Keratinocyte (primary cell): ENCODE data around the gene ZNF765. TPM values are rescaled to one million over a fixed set of nuclear protein-coding genes. Genes with fewer than 3 reads are reported as not detected.

ENCODE experiments used
- DNase-seq: peaks from one replicate; pipeline ENCODE4 v3.0.0-alpha.2; 2011; ENCODE audit warnings: low read depth, missing footprints, low spot score
- FAIRE-seq: peaks from 2 replicates; lab custom pipeline; 2011; peaks lifted over from hg19 to GRCh38; lab: Jason Lieb, UNC
- H2AFZ ChIP-seq: 2 replicates; pipeline ENCODE4 v1.6.0; 2012; ENCODE audit warnings: low read length, control low read depth, inconsistent platforms; ENCODE audit not compliant: control insufficient read depth
- H3K27ac ChIP-seq: 2 replicates; pipeline ENCODE4 v1.5.1; 2011; ENCODE audit warnings: low read length; ENCODE audit not compliant: control insufficient read depth, insufficient read depth
- H3K27me3 ChIP-seq: 3 replicates; pipeline ENCODE4 v1.6.0; 2011; ENCODE audit warnings: low read length; ENCODE audit not compliant: control insufficient read depth, insufficient read depth; ENCODE audit errors: extremely low read depth
- H3K36me3 ChIP-seq, 2 experiments: 2 replicates in 1 of 2; 3 replicates in 1 of 2; pipeline ENCODE4 v1.5.1; 2011; ENCODE audit warnings: low read length in 2 of 2, mild to moderate bottlenecking in 1 of 2; ENCODE audit not compliant: control insufficient read depth in 2 of 2, insufficient read depth in 2 of 2; ENCODE audit errors: extremely low read depth in 1 of 2
- H3K4me1 ChIP-seq: 3 replicates; pipeline ENCODE4 v1.5.1; 2011; ENCODE audit warnings: low read length; ENCODE audit not compliant: control insufficient read depth, insufficient read depth; ENCODE audit errors: extremely low read depth
- H3K4me2 ChIP-seq: 3 replicates; pipeline ENCODE4 v1.6.0; 2011; ENCODE audit warnings: low read depth, low read length; ENCODE audit not compliant: control insufficient read depth, insufficient read depth; ENCODE audit errors: extremely low read depth
- H3K4me3 ChIP-seq, 3 experiments: fragments of 200-600 bp in 1 of 3; sonication (generic) in 1 of 3; 2 replicates in 2 of 3; 3 replicates in 1 of 3; pipeline ENCODE4 v1.5.1; 2011 to 2016; ENCODE audit warnings: low read length in 3 of 3, mild to moderate bottlenecking in 3 of 3, control low read depth in 2 of 3, inconsistent platforms in 1 of 3, low read depth in 1 of 3, mixed read lengths in 1 of 3, mixed run types in 1 of 3, moderate library complexity in 1 of 3; ENCODE audit not compliant: control insufficient read depth in 2 of 3, insufficient read depth in 2 of 3; ENCODE audit errors: extremely low read depth in 1 of 3
- H3K79me2 ChIP-seq: 2 replicates; pipeline ENCODE4 v1.6.0; 2012; ENCODE audit warnings: low read length; ENCODE audit not compliant: control insufficient read depth, insufficient read depth
- H3K9ac ChIP-seq: 3 replicates; pipeline ENCODE4 v1.6.0; 2011; ENCODE audit warnings: low read length; ENCODE audit not compliant: control insufficient read depth, insufficient read depth; ENCODE audit errors: extremely low read depth
- H3K9me1 ChIP-seq: 3 replicates; pipeline ENCODE4 v1.6.0; 2011; ENCODE audit warnings: low read length; ENCODE audit not compliant: control insufficient read depth, insufficient read depth; ENCODE audit errors: extremely low read depth
- H3K9me3 ChIP-seq: 2 replicates; pipeline ENCODE4 v1.5.1; 2012; ENCODE audit warnings: low read depth, low read length; ENCODE audit not compliant: control insufficient read depth
- H4K20me1 ChIP-seq: 3 replicates; pipeline ENCODE4 v1.6.0; 2011; ENCODE audit warnings: low read length; ENCODE audit not compliant: control insufficient read depth, insufficient read depth; ENCODE audit errors: extremely low read depth
- EZH2 ChIP-seq: IDR thresholded peaks from one replicate; pipeline ENCODE4 v1.6.1; 2012; ENCODE audit warnings: inconsistent platforms, mild to moderate bottlenecking, low read length, moderate library complexity
- dilution Hi-C: fragments of 300-500 bp; cut with MboI; formaldehyde crosslinking; loops from one replicate; pipeline ENCODE4 v1.7.0; 2020; ENCODE audit warnings: low sequenced_read_pairs; ENCODE audit not compliant: extremely low pct_ligation_motif_present
- polyA plus RNA-seq, 5 experiments: library from polyadenylated mRNA; depleted of rRNA in 3 of 5; stranded (reverse) in 3 of 5; stranded (forward) in 1 of 5; unstranded in 1 of 5; fragments of >200 nt; gene quantifications; 1 replicate in 1 of 5; 2 replicates in 3 of 5; 3 replicates in 1 of 5; pipeline versions ENCODE4 v1.2.1 to v1.2.3, GENCODE V29; 2011 to 2012; ENCODE audit warnings: missing spikeins in 2 of 5, low read depth in 1 of 5, low replicate concordance in 1 of 5
- TF ChIP-seq, protein P1 (sequence below), 3 experiments: IDR thresholded peaks in 1 of 3; conservative IDR thresholded peaks in 1 of 3; optimal IDR thresholded peaks in 1 of 3; 2 replicates in 2 of 3; 3 replicates in 1 of 3; pipeline versions ENCODE3 to v1.5.1; 2011; ENCODE audit warnings: low read length in 3 of 3, mild to moderate bottlenecking in 3 of 3, moderate library complexity in 2 of 3, control low read depth in 1 of 3, inconsistent platforms in 1 of 3; ENCODE audit not compliant: insufficient read depth in 2 of 3; ENCODE audit errors: extremely low read depth in 1 of 3

The ZNF765 gene
- polyA plus RNA-seq, 1 donor (not counting 4 experiments of a cell fraction or from before 2014, with no cell fraction given) = 5.2 TPM

DNA sequence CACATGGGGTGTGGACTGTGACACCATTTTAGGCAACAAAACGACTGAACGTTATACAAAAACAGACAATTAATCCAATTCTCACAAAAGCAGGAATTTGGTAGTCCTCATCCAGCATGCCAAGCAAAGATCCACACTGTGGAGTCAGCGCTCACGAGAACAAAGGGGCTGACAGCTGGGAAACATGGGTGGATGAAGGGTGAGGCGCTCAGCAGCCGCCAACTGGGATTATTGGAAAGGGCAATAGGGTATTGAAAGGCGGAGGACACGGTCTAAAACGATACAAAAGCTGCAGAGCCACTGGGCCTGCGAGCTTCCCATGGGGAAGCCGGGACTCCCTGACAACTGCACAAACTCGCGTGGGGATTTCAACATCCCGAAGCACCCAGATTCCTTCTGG lies 67.9 kb downstream of the ZNF765 start:
- Histone ChIP-seq H2AFZ (no peak overlapping the region), H3K4me3 (no peak overlapping the region), H3K79me2 (no peaks in the 10 kb centered on the region), H3K9me1 (no peaks in the 10 kb centered on the region), H3K9ac (no peak overlapping the region), H3K4me1 (no peaks in the 10 kb centered on the region), H3K36me3 (no peaks in the 10 kb centered on the region), H3K4me2 (no peak overlapping the region), H3K9me3 (peaks cover 4% of the 10 kb centered on the region), H3K27ac (no peak overlapping the region), H3K27me3 (no peaks in the 10 kb centered on the region), H4K20me1 (no peaks in the 10 kb centered on the region)
- dilution Hi-C loops = no loop called here
- FAIRE-seq (no peak), DNase-seq (no peak)
- no peak for TF ChIP-seq EZH2
- TF ChIP-seq, protein P1, sequence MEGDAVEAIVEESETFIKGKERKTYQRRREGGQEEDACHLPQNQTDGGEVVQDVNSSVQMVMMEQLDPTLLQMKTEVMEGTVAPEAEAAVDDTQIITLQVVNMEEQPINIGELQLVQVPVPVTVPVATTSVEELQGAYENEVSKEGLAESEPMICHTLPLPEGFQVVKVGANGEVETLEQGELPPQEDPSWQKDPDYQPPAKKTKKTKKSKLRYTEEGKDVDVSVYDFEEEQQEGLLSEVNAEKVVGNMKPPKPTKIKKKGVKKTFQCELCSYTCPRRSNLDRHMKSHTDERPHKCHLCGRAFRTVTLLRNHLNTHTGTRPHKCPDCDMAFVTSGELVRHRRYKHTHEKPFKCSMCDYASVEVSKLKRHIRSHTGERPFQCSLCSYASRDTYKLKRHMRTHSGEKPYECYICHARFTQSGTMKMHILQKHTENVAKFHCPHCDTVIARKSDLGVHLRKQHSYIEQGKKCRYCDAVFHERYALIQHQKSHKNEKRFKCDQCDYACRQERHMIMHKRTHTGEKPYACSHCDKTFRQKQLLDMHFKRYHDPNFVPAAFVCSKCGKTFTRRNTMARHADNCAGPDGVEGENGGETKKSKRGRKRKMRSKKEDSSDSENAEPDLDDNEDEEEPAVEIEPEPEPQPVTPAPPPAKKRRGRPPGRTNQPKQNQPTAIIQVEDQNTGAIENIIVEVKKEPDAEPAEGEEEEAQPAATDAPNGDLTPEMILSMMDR (optimal IDR thresholded peaks at IDR 0.05 in 1 of 3, IDR thresholded peaks at IDR 0.05 in 1 of 3, conservative IDR thresholded peaks at IDR 0.05 in 1 of 3; ENCODE audit: extremely low read depth in 1 of 3, insufficient read depth in 2 of 3, low read length in 3 of 3) = no peak

DNA sequence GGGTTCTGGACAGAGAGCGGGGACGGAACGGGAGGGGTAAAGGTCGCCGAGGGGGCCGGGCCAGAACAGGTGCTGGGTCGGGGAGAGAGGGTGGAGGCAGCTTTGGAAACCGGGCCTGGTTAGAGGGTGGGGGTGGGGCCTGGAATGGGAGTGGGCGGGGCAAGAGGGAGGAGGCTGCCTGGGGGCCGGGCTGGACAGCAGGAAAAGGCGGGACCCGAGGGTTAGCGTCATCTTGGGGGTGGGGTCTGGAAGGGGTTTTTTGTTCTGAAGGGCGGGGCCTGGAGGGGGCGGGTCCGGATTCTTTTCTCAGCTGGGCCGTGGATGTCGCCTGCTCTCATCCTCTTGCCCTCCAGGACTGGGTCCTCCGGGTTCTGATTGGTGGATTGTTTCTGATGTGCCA lies 68.3 kb downstream of the ZNF765 start:
- dilution Hi-C loops = no loop called here
- TF ChIP-seq, protein P1 (optimal IDR thresholded peaks at IDR 0.05 in 1 of 3, IDR thresholded peaks at IDR 0.05 in 1 of 3, conservative IDR thresholded peaks at IDR 0.05 in 1 of 3; ENCODE audit: extremely low read depth in 1 of 3, insufficient read depth in 2 of 3, low read length in 3 of 3) = no peak
- no peak for TF ChIP-seq EZH2
- FAIRE-seq (no peak), DNase-seq (no peak)
- Histone ChIP-seq H3K9me3 (peaks cover 4% of the 10 kb centered on the region), H3K36me3 (no peaks in the 10 kb centered on the region), H4K20me1 (no peaks in the 10 kb centered on the region), H2AFZ (no peak overlapping the region), H3K9ac (no peak overlapping the region), H3K4me1 (no peaks in the 10 kb centered on the region), H3K4me2 (no peak overlapping the region), H3K9me1 (no peaks in the 10 kb centered on the region), H3K79me2 (no peaks in the 10 kb centered on the region), H3K27me3 (no peaks in the 10 kb centered on the region), H3K27ac (no peak overlapping the region), H3K4me3 (no peak overlapping the region)
